Measurements from ENCODE around the gene CHCHD3. TPM values are rescaled to one million over a fixed set of nuclear protein-coding genes. Genes with fewer than 3 reads are reported as not detected.
A peak's percentile ranks its signal among the peaks of the same experiment; 100 is the strongest.

CHCHD3 gene
- total and polyA plus RNA-seq, 4 donors = 25.5 to 37.8 (median 31.8) TPM

GRCh38 chr7:132791036-132791435, 290.9 kb downstream of the CHCHD3 start:
- H3K36me3 ChIP-seq (ENCODE audit: control insufficient read depth in 4 of 4, insufficient read depth in 3 of 4, low read depth in 1 of 4, low read length in 3 of 4) = peaks cover 0 to 4% (median 3%) of the 10 kb centered on the region in 4 donors
- H3K27ac ChIP-seq (ENCODE audit: low read depth in 1 of 2, low read length in 2 of 2) = no peak overlapping the region
- H3K27me3 ChIP-seq (ENCODE audit: control insufficient read depth in 4 of 4, insufficient read depth in 4 of 4, low read length in 3 of 4) = no peaks in the 10 kb centered on the region
- TF ChIP-seq HNF4A (conservative IDR thresholded peaks at IDR 0.05) (peak; percentile 29 to 32), EGR1 (IDR thresholded peaks at IDR 0.05; ENCODE audit: low read depth in 2 of 2) (no peak)
- no peak overlapping the region for H3K4me3 ChIP-seq (ENCODE audit: low read depth in 1 of 3, low read length in 3 of 3)
- H3K4me1 ChIP-seq (ENCODE audit: control insufficient read depth in 4 of 4, insufficient read depth in 4 of 4, low read length in 3 of 4) = no peaks in the 10 kb centered on the region
- H3K9ac ChIP-seq (ENCODE audit: low read depth in 1 of 2, low read length in 2 of 2) = no peak overlapping the region
- H3K9me3 ChIP-seq (ENCODE audit: control insufficient read depth in 4 of 4, low read length in 3 of 4) = no peaks in the 10 kb centered on the region
- 98% methylated on average over 1 of the region's 1 CpG for WGBS
- DNase-seq (ENCODE audit: low spot score) = no peak

- WGBS = 98% methylated on average over 2 of the region's 2 CpGs
Observed at GRCh38 chr7:132790104-132790503, 291.8 kb downstream of the CHCHD3 start.

More at GRCh38 chr7:132790104-132790503, 291.8 kb downstream of the CHCHD3 start:
- Histone ChIP-seq H3K9ac (ENCODE audit: low read depth in 1 of 2, low read length in 2 of 2) (no peak overlapping the region), H3K36me3 (ENCODE audit: control insufficient read depth in 4 of 4, insufficient read depth in 3 of 4, low read depth in 1 of 4, low read length in 3 of 4) (peaks cover 0 to 8% (median 3%) of the 10 kb centered on the region in 4 donors), H3K27ac (ENCODE audit: low read depth in 1 of 2, low read length in 2 of 2) (no peak overlapping the region), H3K27me3 (ENCODE audit: control insufficient read depth in 4 of 4, insufficient read depth in 4 of 4, low read length in 3 of 4) (no peaks in the 10 kb centered on the region), H3K4me3 (ENCODE audit: low read depth in 1 of 3, low read length in 3 of 3) (no peak overlapping the region), H3K4me1 (ENCODE audit: control insufficient read depth in 4 of 4, insufficient read depth in 4 of 4, low read length in 3 of 4) (no peaks in the 10 kb centered on the region), H3K9me3 (ENCODE audit: control insufficient read depth in 4 of 4, low read length in 3 of 4) (no peaks in the 10 kb centered on the region)
- TF ChIP-seq YY1 (IDR thresholded peaks at IDR 0.05) (no peak), HNF4A (conservative IDR thresholded peaks at IDR 0.05) (no peak), GABPA (IDR thresholded peaks at IDR 0.05 in 1 of 2, conservative IDR thresholded peaks at IDR 0.05 in 1 of 2) (no peak), SP1 (IDR thresholded peaks at IDR 0.05) (no peak), ATF3 (IDR thresholded peaks at IDR 0.05) (no peak), REST (IDR thresholded peaks at IDR 0.05) (no peak), ZBTB33 (IDR thresholded peaks at IDR 0.05) (no peak), FOXA1 (IDR thresholded peaks at IDR 0.05) (no peak), MAX (IDR thresholded peaks at IDR 0.05) (no peak), FOXA2 (IDR thresholded peaks at IDR 0.05) (no peak), JUND (IDR thresholded peaks at IDR 0.05) (no peak), TAF1 (conservative IDR thresholded peaks at IDR 0.05) (no peak), RAD21 (IDR thresholded peaks at IDR 0.05) (no peak), RXRA (IDR thresholded peaks at IDR 0.05) (no peak), NR2F2 (IDR thresholded peaks at IDR 0.05) (no peak), HNF4G (IDR thresholded peaks at IDR 0.05) (no peak), EGR1 (IDR thresholded peaks at IDR 0.05; ENCODE audit: low read depth in 2 of 2) (no peak)
- TF ChIP-seq, protein P1, sequence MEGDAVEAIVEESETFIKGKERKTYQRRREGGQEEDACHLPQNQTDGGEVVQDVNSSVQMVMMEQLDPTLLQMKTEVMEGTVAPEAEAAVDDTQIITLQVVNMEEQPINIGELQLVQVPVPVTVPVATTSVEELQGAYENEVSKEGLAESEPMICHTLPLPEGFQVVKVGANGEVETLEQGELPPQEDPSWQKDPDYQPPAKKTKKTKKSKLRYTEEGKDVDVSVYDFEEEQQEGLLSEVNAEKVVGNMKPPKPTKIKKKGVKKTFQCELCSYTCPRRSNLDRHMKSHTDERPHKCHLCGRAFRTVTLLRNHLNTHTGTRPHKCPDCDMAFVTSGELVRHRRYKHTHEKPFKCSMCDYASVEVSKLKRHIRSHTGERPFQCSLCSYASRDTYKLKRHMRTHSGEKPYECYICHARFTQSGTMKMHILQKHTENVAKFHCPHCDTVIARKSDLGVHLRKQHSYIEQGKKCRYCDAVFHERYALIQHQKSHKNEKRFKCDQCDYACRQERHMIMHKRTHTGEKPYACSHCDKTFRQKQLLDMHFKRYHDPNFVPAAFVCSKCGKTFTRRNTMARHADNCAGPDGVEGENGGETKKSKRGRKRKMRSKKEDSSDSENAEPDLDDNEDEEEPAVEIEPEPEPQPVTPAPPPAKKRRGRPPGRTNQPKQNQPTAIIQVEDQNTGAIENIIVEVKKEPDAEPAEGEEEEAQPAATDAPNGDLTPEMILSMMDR (IDR thresholded peaks at IDR 0.05; ENCODE audit: low read depth, low read length, missing input control) = no peak
- DNase-seq (ENCODE audit: low spot score) = no peak

All from liver (tissue), 9 donors.